Calu3 (cell line): Measurements from ENCODE around the gene SCUBE2. TPM values are rescaled to one million over a fixed set of nuclear protein-coding genes. Genes with fewer than 3 reads are reported as not detected.

ENCODE experiments used
- BruUV-seq: library from RNA; stranded (reverse); fragments of 400-500 nt; replicated peaks from 2 replicates; lab custom pipeline; 2021; lab: Mats Ljungman, UMichigan
- CTCF ChIA-PET: fragments of 300-600 bp; sonication (Branson Sonifier 250); formaldehyde crosslinking; loops from one replicate; lab custom pipeline; 2022; ENCODE audit warnings: antibody characterized with exemption; lab: Charles Lee
- DNase-seq: peaks from one replicate; pipeline ENCODE4 v3.0.0; 2022
- H3K27ac Mint-ChIP-seq: one replicate; pipeline ENCODE4 v1.8.0; 2022; ENCODE audit warnings: mixed read lengths; ENCODE audit not compliant: unreplicated experiment
- H3K27me3 Mint-ChIP-seq: one replicate; pipeline ENCODE4 v1.8.0; 2022; ENCODE audit warnings: mixed read lengths; ENCODE audit not compliant: unreplicated experiment
- H3K36me3 Mint-ChIP-seq: one replicate; pipeline ENCODE4 v1.8.0; 2022; ENCODE audit warnings: mild to moderate bottlenecking, moderate library complexity, mixed read lengths; ENCODE audit not compliant: insufficient read depth, unreplicated experiment
- H3K4me1 Mint-ChIP-seq: one replicate; pipeline ENCODE4 v1.8.0; 2022; ENCODE audit warnings: mild to moderate bottlenecking, low read depth, mixed read lengths; ENCODE audit not compliant: unreplicated experiment
- H3K4me3 Mint-ChIP-seq: one replicate; pipeline ENCODE4 v1.8.0; 2022; ENCODE audit warnings: mild to moderate bottlenecking, low read depth, moderate library complexity, mixed read lengths; ENCODE audit not compliant: unreplicated experiment
- H3K9me3 Mint-ChIP-seq: one replicate; pipeline ENCODE4 v1.8.0; 2022; ENCODE audit warnings: low read depth, mixed read lengths; ENCODE audit not compliant: unreplicated experiment
- intact Hi-C: fragments of 100-400 bp; cut with micrococcal nuclease; formaldehyde crosslinking; loops from one replicate; pipeline ENCODE4 v1.10.0; 2022; ENCODE audit not compliant: unreplicated experiment
- total RNA-seq: library from RNA; stranded (reverse); gene quantifications from 2 replicates; pipeline ENCODE4 v1.2.3, GENCODE V29; 2022
- TF ChIP-seq, protein P1 (sequence below): fragments of 200-600 bp; IDR thresholded peaks from one replicate; pipeline ENCODE4 v1.8.0; 2022; ENCODE audit warnings: antibody characterized with exemption; ENCODE audit not compliant: unreplicated experiment

SCUBE2 gene
- total RNA-seq, 1 experiment from 2014 or later, result not detected

DNA sequence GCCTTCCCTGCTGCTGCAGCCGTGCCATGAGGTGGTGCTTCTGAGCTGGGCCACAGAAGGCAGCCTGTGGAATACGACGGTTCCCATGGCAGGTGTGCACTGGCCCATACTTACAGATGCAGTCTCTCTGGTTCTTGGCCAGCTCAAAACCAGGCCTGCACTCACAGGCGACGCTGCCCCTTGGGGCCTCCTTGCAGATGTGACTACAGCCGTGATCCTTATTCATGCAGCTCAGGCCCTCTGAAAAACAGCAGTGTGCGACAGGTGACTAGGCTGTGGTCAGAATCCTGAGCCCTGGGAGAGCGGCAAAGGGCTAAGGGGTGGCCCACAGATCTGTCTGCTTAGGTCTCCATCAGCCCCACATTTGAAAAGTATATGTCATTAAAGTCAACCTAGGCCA is 22.1 kb downstream of the SCUBE2 start:
- DNase-seq, result no peak
- Mint-ChIP-seq H3K4me1 (no peaks in the 10 kb centered on the region), H3K36me3 (no peaks in the 10 kb centered on the region), H3K4me3 (no peak overlapping the region), H3K9me3 (no peaks in the 10 kb centered on the region), H3K27me3 (peaks cover 72% of the 10 kb centered on the region), H3K27ac (no peak overlapping the region)
- CTCF ChIA-PET, result no interaction called here
- intact Hi-C loops, result no loop called here
- no TSS peak for BruUV-seq
- TF ChIP-seq, protein P1, sequence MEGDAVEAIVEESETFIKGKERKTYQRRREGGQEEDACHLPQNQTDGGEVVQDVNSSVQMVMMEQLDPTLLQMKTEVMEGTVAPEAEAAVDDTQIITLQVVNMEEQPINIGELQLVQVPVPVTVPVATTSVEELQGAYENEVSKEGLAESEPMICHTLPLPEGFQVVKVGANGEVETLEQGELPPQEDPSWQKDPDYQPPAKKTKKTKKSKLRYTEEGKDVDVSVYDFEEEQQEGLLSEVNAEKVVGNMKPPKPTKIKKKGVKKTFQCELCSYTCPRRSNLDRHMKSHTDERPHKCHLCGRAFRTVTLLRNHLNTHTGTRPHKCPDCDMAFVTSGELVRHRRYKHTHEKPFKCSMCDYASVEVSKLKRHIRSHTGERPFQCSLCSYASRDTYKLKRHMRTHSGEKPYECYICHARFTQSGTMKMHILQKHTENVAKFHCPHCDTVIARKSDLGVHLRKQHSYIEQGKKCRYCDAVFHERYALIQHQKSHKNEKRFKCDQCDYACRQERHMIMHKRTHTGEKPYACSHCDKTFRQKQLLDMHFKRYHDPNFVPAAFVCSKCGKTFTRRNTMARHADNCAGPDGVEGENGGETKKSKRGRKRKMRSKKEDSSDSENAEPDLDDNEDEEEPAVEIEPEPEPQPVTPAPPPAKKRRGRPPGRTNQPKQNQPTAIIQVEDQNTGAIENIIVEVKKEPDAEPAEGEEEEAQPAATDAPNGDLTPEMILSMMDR, result no peak

DNA sequence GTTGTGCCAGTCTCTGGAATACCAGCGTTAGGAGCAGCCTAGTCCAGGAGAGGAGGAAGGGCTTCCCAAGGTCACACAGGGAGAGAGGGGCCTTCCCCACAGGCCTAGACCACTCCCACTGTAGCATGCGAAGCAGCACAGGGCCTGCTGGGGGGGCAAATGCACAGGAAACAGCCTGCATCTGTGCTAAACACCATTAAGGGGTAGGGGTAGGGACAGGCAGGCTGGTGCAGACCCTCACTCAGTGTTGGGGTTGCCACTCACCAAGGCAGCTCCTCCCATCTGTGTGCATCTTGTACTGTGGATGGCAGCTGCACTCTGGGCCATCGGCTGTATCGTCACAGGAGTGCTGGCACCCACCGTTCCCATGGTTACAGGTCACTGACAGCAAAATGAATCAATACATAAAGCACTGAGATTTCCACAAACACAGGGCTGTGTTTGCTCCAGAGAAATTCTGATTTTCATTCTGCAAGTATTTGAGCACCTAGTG is 24.9 kb downstream of the SCUBE2 start:
- no peak for DNase-seq
- no peak overlapping the region for H3K27ac Mint-ChIP-seq
- H3K36me3 Mint-ChIP-seq, result no peaks in the 10 kb centered on the region
- H3K9me3 Mint-ChIP-seq, result no peaks in the 10 kb centered on the region
- H3K4me3 Mint-ChIP-seq, result no peak overlapping the region
- intact Hi-C loops, result no loop called here
- TF ChIP-seq, protein P1, result no peak
- CTCF ChIA-PET, result no interaction called here
- BruUV-seq, result no TSS peak
- peaks cover 67% of the 10 kb centered on the region for H3K27me3 Mint-ChIP-seq
- H3K4me1 Mint-ChIP-seq, result no peaks in the 10 kb centered on the region

DNA sequence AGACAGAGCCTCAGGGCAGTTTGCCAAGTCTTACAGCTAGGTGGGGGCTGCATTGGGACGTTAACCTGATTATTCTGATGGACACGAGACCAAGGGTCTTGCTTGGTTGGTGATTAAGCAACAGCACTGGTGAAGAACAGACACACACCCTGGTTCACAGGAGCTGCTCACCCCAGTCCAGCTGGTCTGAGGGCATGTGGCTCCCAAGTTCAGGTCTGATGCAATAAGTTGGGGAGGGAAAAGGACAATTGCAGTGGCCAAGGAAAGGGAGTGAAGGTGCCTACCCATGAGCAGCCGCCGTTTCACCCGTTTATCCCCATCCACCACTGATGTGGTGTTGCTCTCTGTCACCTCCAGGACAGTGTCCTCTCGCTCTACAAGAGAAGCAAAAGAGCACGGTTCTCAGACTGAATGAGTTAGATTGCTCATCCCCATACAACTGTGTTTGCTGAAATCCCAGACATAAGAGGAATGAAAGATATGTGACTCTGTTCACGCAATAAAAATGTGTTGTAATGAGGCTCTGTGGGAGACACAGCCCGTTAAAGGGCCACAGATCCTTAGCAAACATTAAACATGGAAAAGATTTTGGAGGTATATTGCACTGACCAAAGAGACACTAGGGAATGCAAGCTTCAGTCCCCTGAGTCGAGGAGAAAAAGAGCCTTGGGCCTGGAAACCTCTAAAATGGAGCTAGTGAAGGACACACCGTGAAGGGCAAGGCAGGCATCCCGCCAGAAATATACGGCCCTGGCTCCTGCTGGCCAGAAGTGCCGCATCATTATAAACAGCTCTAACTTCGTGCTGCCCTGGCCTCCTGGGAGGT is 25.6 kb downstream of the SCUBE2 start:
- no peak overlapping the region for H3K4me3 Mint-ChIP-seq
- no peaks in the 10 kb centered on the region for H3K4me1 Mint-ChIP-seq
- CTCF ChIA-PET, result no interaction called here
- no TSS peak for BruUV-seq
- H3K27ac Mint-ChIP-seq, result no peak overlapping the region
- H3K27me3 Mint-ChIP-seq, result peaks cover 62% of the 10 kb centered on the region
- no peaks in the 10 kb centered on the region for H3K36me3 Mint-ChIP-seq
- DNase-seq, result no peak
- H3K9me3 Mint-ChIP-seq, result no peaks in the 10 kb centered on the region
- intact Hi-C loops, result no loop called here
- TF ChIP-seq, protein P1, result no peak

DNA sequence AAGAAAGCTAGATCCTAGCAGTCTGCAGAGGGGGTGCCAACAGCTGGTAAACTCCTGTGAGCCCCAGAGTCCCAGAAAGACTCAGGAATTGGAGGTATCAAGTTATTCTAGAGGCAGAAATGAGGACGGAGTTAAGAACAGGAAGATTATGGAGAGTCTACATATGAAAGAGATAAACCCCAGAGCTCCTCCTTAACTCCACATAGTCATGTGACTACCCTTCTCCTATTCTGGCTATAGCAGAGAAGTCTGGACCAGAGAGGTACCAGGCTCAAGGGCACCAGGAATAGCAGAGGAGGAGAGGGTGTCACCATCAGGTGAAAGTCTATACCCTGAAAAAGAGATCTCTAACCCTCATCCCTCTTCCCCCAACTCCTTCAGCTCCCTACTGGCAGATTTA is 29.6 kb downstream of the SCUBE2 start:
- DNase-seq, result no peak
- peaks cover 35% of the 10 kb centered on the region for H3K27me3 Mint-ChIP-seq
- no peaks in the 10 kb centered on the region for H3K4me1 Mint-ChIP-seq
- H3K27ac Mint-ChIP-seq, result no peak overlapping the region
- TF ChIP-seq, protein P1, result no peak
- no peaks in the 10 kb centered on the region for H3K36me3 Mint-ChIP-seq
- H3K9me3 Mint-ChIP-seq, result no peaks in the 10 kb centered on the region
- intact Hi-C loops, result no loop called here
- no peak overlapping the region for H3K4me3 Mint-ChIP-seq
- no TSS peak for BruUV-seq
- CTCF ChIA-PET, result no interaction called here
